Measurements from ENCODE around the gene BCAT1.
"Not testable (repeated sequence)": the region's sequence is repeated elsewhere in the genome, so short reads cannot be mapped to it uniquely, and the experiment has no call there.

The BCAT1 gene

GRCh38 chr12:24898606-24899005, 50.3 kb downstream of the BCAT1 start:
- DNase-seq = no peak

- DNase-seq = no peak
Observed at GRCh38 chr12:24898185-24898584, 50.7 kb downstream of the BCAT1 start.

GRCh38 chr12:24896171-24896570, 52.7 kb downstream of the BCAT1 start:
- DNase-seq = no peak

- no peak for DNase-seq
Observed at GRCh38 chr12:24895612-24896011, 53.3 kb downstream of the BCAT1 start.

- DNase-seq = no peak
Observed at GRCh38 chr12:24894879-24895278, 54.0 kb downstream of the BCAT1 start.

GRCh38 chr12:24890048-24890803, 58.7 kb downstream of the BCAT1 start:
- no peak for DNase-seq

GRCh38 chr12:24889411-24889810, 59.5 kb downstream of the BCAT1 start:
- DNase-seq = no peak

- no peak for DNase-seq
Observed at GRCh38 chr12:24888813-24889212, 60.1 kb downstream of the BCAT1 start.

GRCh38 chr12:24884911-24885310, 64.0 kb downstream of the BCAT1 start:
- DNase-seq = no peak

GRCh38 chr12:24881724-24882371, 67.1 kb downstream of the BCAT1 start:
- no peak for DNase-seq

- no peak for DNase-seq
Observed at GRCh38 chr12:24881227-24881626, 67.7 kb downstream of the BCAT1 start.

GRCh38 chr12:24880732-24881131, 68.2 kb downstream of the BCAT1 start:
- DNase-seq = no peak

GRCh38 chr12:24879644-24880043, 69.3 kb downstream of the BCAT1 start:
- no peak for DNase-seq

- DNase-seq = no peak
Observed at GRCh38 chr12:24875014-24875413, 73.9 kb downstream of the BCAT1 start.

GRCh38 chr12:24872211-24872610, 76.7 kb downstream of the BCAT1 start:
- DNase-seq = no peak

GRCh38 chr12:24866139-24866538, 82.8 kb downstream of the BCAT1 start:
- DNase-seq = not testable (repeated sequence)

GRCh38 chr12:24864796-24865125, 84.1 kb downstream of the BCAT1 start:
- no peak for DNase-seq

- no peak for DNase-seq
Observed at GRCh38 chr12:24861766-24862540, 86.9 kb downstream of the BCAT1 start.

- no peak for DNase-seq
Observed at GRCh38 chr12:24860546-24860945, 88.4 kb downstream of the BCAT1 start.

GRCh38 chr12:24856541-24856940, 92.4 kb downstream of the BCAT1 start:
- DNase-seq = no peak

- DNase-seq = no peak
Observed at GRCh38 chr12:24854908-24855307, 94.0 kb downstream of the BCAT1 start.

- no peak for DNase-seq
Observed at GRCh38 chr12:24854017-24854416, 94.9 kb downstream of the BCAT1 start.

GRCh38 chr12:24853588-24853987, 95.3 kb downstream of the BCAT1 start:
- peak in 1 of 2 experiments; percentile 12 for DNase-seq

GRCh38 chr12:24853094-24853493, 95.8 kb downstream of the BCAT1 start:
- no peak for DNase-seq

All from SW 1271 (cell line).